ENCODE measurements around the gene HPSE2. TPM values are rescaled to one million over a fixed set of nuclear protein-coding genes. Genes with fewer than 3 reads are reported as not detected.

HPSE2 gene
- polyA plus RNA-seq, 1 experiment = not detected

- ChIA-PET POLR2A (no interaction called here), CTCF (interaction anchor here (0.7 to 1.6 kb wide), 2 partner anchors 10 to 148 kb away, joined by 3 to 4 read pairs; no protein-coding TSS in a partner anchor)
- TF ChIP-seq CTCF (IDR thresholded peaks at IDR 0.05; ENCODE audit: insufficient read depth, low read depth, low read length) = no peak
- H3K27me3 ChIP-seq (ENCODE audit: control insufficient read depth, insufficient read depth, low read length) = no peaks in the 10 kb centered on the region
- H3K36me3 ChIP-seq (ENCODE audit: control insufficient read depth, insufficient read depth, low read length) = no peaks in the 10 kb centered on the region
- DNase-seq (ENCODE audit: low read depth) = no peak
- H3K4me3 ChIP-seq (ENCODE audit: low read depth, low read length) = no peak overlapping the region
Measured at GRCh38 chr10:98627711-98628110, 607.9 kb downstream of the HPSE2 start.

- no peak for DNase-seq (ENCODE audit: low read depth)
- no peaks in the 10 kb centered on the region for H3K27me3 ChIP-seq (ENCODE audit: control insufficient read depth, insufficient read depth, low read length)
- no peak for TF ChIP-seq CTCF (IDR thresholded peaks at IDR 0.05; ENCODE audit: insufficient read depth, low read depth, low read length)
- H3K36me3 ChIP-seq (ENCODE audit: control insufficient read depth, insufficient read depth, low read length) = no peaks in the 10 kb centered on the region
- ChIA-PET POLR2A (no interaction called here), CTCF (no interaction called here)
- no peak overlapping the region for H3K4me3 ChIP-seq (ENCODE audit: low read depth, low read length)
Measured at GRCh38 chr10:98624963-98625362, 610.7 kb downstream of the HPSE2 start.

- Histone ChIP-seq H3K4me3 (ENCODE audit: low read depth, low read length) (no peak overlapping the region), H3K36me3 (ENCODE audit: control insufficient read depth, insufficient read depth, low read length) (no peaks in the 10 kb centered on the region), H3K27me3 (ENCODE audit: control insufficient read depth, insufficient read depth, low read length) (no peaks in the 10 kb centered on the region)
- CTCF ChIA-PET = no interaction called here
- no peak for TF ChIP-seq CTCF (IDR thresholded peaks at IDR 0.05; ENCODE audit: insufficient read depth, low read depth, low read length)
- POLR2A ChIA-PET = no interaction called here
- DNase-seq (ENCODE audit: low read depth) = no peak
Measured at GRCh38 chr10:98623176-98623575, 612.5 kb downstream of the HPSE2 start.

- DNase-seq (ENCODE audit: low read depth) = no peak
- TF ChIP-seq CTCF (IDR thresholded peaks at IDR 0.05; ENCODE audit: insufficient read depth, low read depth, low read length) = no peak
- ChIA-PET CTCF (no interaction called here), POLR2A (no interaction called here)
- H3K4me3 ChIP-seq (ENCODE audit: low read depth, low read length) = no peak overlapping the region
- H3K36me3 ChIP-seq (ENCODE audit: control insufficient read depth, insufficient read depth, low read length) = no peaks in the 10 kb centered on the region
- H3K27me3 ChIP-seq (ENCODE audit: control insufficient read depth, insufficient read depth, low read length) = no peaks in the 10 kb centered on the region
Measured at GRCh38 chr10:98621630-98622029, 614.0 kb downstream of the HPSE2 start.

- POLR2A ChIA-PET = no interaction called here
- no peak overlapping the region for H3K4me3 ChIP-seq (ENCODE audit: low read depth, low read length)
- no peaks in the 10 kb centered on the region for H3K36me3 ChIP-seq (ENCODE audit: control insufficient read depth, insufficient read depth, low read length)
- H3K27me3 ChIP-seq (ENCODE audit: control insufficient read depth, insufficient read depth, low read length) = no peaks in the 10 kb centered on the region
- TF ChIP-seq CTCF (IDR thresholded peaks at IDR 0.05; ENCODE audit: insufficient read depth, low read depth, low read length) = no peak
- CTCF ChIA-PET = interaction anchor here (1.2 kb wide), 1 partner anchor 9 kb away, joined by 4 read pairs; no protein-coding TSS in a partner anchor
- no peak for DNase-seq (ENCODE audit: low read depth)
Measured at GRCh38 chr10:98620503-98620902, 615.1 kb downstream of the HPSE2 start.

Measured in BJ (cell line).